Measurements from ENCODE around the gene SPHKAP. TPM values are rescaled to one million over a fixed set of nuclear protein-coding genes. Genes with fewer than 3 reads are reported as not detected.
"Not testable (repeated sequence)": the region's sequence is repeated elsewhere in the genome, so short reads cannot be mapped to it uniquely, and the experiment has no call there.

SPHKAP gene
- total and polyA plus RNA-seq, 3 donors from 2014 or later = 0.22 to 1.5 (median 0.87) TPM

GRCh38 chr2:228084717-228085116 is 96.8 kb downstream of the SPHKAP start:
- DNase-seq = no peak
- H3K4me1 ChIP-seq = no peaks in the 10 kb centered on the region
- H3K36me3 ChIP-seq (ENCODE audit: low read depth, missing control alignments) = no peaks in the 10 kb centered on the region
- no peak for TF ChIP-seq POLR2A (IDR thresholded peaks at IDR 0.05)
- TF ChIP-seq CTCF (IDR thresholded peaks at IDR 0.05) = no peak
- H3K4me3 ChIP-seq = no peak overlapping the region
- no peaks in the 10 kb centered on the region for H3K27me3 ChIP-seq
- intact Hi-C loops (cut with DNase I; ENCODE audit: low total_unique reads) = no loop called here
- WGBS, 2 donors = 26 to 57% methylated on average over 2 of the region's 2 CpGs
- H3K9me3 ChIP-seq = no peaks in the 10 kb centered on the region
- no peak overlapping the region for H3K27ac ChIP-seq

GRCh38 chr2:228083131-228083530 is 98.4 kb downstream of the SPHKAP start:
- Histone ChIP-seq H3K27me3 (no peaks in the 10 kb centered on the region), H3K36me3 (ENCODE audit: low read depth, missing control alignments) (no peaks in the 10 kb centered on the region), H3K27ac (no peak overlapping the region), H3K4me3 (no peak overlapping the region), H3K9me3 (no peaks in the 10 kb centered on the region), H3K4me1 (no peaks in the 10 kb centered on the region)
- intact Hi-C loops (cut with DNase I; ENCODE audit: low total_unique reads) = no loop called here
- 90 to 99% methylated on average over 2 of the region's 2 CpGs for WGBS, 2 donors
- DNase-seq = no peak
- no peak for TF ChIP-seq CTCF (IDR thresholded peaks at IDR 0.05)

- Histone ChIP-seq H3K27me3 (no peaks in the 10 kb centered on the region), H3K9me3 (no peaks in the 10 kb centered on the region), H3K4me1 (no peaks in the 10 kb centered on the region), H3K27ac (no peak overlapping the region), H3K36me3 (ENCODE audit: low read depth, missing control alignments) (no peaks in the 10 kb centered on the region), H3K4me3 (no peak overlapping the region)
- DNase-seq = no peak
- intact Hi-C loops (cut with DNase I; ENCODE audit: low total_unique reads) = no loop called here
- TF ChIP-seq CTCF (IDR thresholded peaks at IDR 0.05) (no peak), POLR2A (IDR thresholded peaks at IDR 0.05) (no peak)
- 82 to 88% methylated on average over 3 of the region's 3 CpGs for WGBS, 2 donors
Measured at GRCh38 chr2:228082571-228082970, 98.9 kb downstream of the SPHKAP start.

- H3K27me3 ChIP-seq = no peaks in the 10 kb centered on the region
- no peaks in the 10 kb centered on the region for H3K36me3 ChIP-seq (ENCODE audit: low read depth, missing control alignments)
- intact Hi-C loops (cut with DNase I; ENCODE audit: low total_unique reads) = no loop called here
- DNase-seq = no peak
- no peaks in the 10 kb centered on the region for H3K9me3 ChIP-seq
- 95 to 100% methylated on average over 1 to 3 of the region's 3 CpGs for WGBS, 2 donors
- no peaks in the 10 kb centered on the region for H3K4me1 ChIP-seq
- no peak overlapping the region for H3K27ac ChIP-seq
- TF ChIP-seq POLR2A (IDR thresholded peaks at IDR 0.05) (no peak), CTCF (IDR thresholded peaks at IDR 0.05) (no peak)
- H3K4me3 ChIP-seq = no peak overlapping the region
Measured at GRCh38 chr2:228079194-228079593, 102.3 kb downstream of the SPHKAP start.

- H3K4me3 ChIP-seq; intact Hi-C loops (cut with DNase I; ENCODE audit: low total_unique reads); H3K9me3 ChIP-seq; H3K27me3 ChIP-seq; DNase-seq; H3K36me3 ChIP-seq (ENCODE audit: low read depth, missing control alignments); H3K4me1 ChIP-seq; H3K27ac ChIP-seq: not testable (repeated sequence)
- WGBS, 2 donors = 83 to 88% methylated on average over 1 of the region's 1 CpG
Measured at GRCh38 chr2:228076695-228077094, 104.8 kb downstream of the SPHKAP start.

All from testis (tissue), 3 donors.